Liver (tissue), 9 donors: ENCODE results near the gene PKN2. TPM values are rescaled to one million over a fixed set of nuclear protein-coding genes. Genes with fewer than 3 reads are reported as not detected.
"Not testable (repeated sequence)": the region's sequence is repeated elsewhere in the genome, so short reads cannot be mapped to it uniquely, and the experiment has no call there.

Experiments used
- DNase-seq: peaks from one replicate; pipeline ENCODE4 v3.0.0-alpha.2; 2017; ENCODE audit warnings: low spot score
- H3K27ac ChIP-seq, 2 donors: one replicate each; pipeline ENCODE4 v1.7.0; 2013; ENCODE audit warnings: inconsistent platforms in 2 of 2, low read length in 2 of 2, control low read depth in 1 of 2, low read depth in 1 of 2, mild to moderate bottlenecking in 1 of 2
- H3K27me3 ChIP-seq, 4 donors: one replicate each; pipeline versions ENCODE4 v1.6.1 to v1.7.0; 2013; ENCODE audit warnings: low read length in 3 of 4, inconsistent platforms in 1 of 4, mild to moderate bottlenecking in 1 of 4, moderate library complexity in 1 of 4; ENCODE audit not compliant: control insufficient read depth in 4 of 4, insufficient read depth in 4 of 4
- H3K36me3 ChIP-seq, 4 donors: one replicate each; pipeline versions ENCODE4 v1.6.1 to v1.7.0; 2013; ENCODE audit warnings: low read length in 3 of 4, mild to moderate bottlenecking in 3 of 4, low read depth in 1 of 4, moderate library complexity in 1 of 4; ENCODE audit not compliant: control insufficient read depth in 4 of 4, insufficient read depth in 3 of 4
- H3K4me1 ChIP-seq, 4 donors: one replicate each; pipeline versions ENCODE4 v1.6.1 to v1.7.0; 2013; ENCODE audit warnings: low read length in 3 of 4, mild to moderate bottlenecking in 3 of 4, moderate library complexity in 1 of 4; ENCODE audit not compliant: control insufficient read depth in 4 of 4, insufficient read depth in 4 of 4
- H3K4me3 ChIP-seq, 3 donors: one replicate each; pipeline versions ENCODE4 v1.6.1 to v1.7.0; 2013; ENCODE audit warnings: low read length in 3 of 3, control low read depth in 1 of 3, low read depth in 1 of 3, mild to moderate bottlenecking in 1 of 3
- H3K9ac ChIP-seq, 2 donors: one replicate each; pipeline ENCODE4 v1.7.0; 2013; ENCODE audit warnings: low read length in 2 of 2, mild to moderate bottlenecking in 2 of 2, moderate library complexity in 2 of 2, control low read depth in 1 of 2, low read depth in 1 of 2
- H3K9me3 ChIP-seq, 4 donors: one replicate each; pipeline versions ENCODE4 v1.6.1 to v1.7.0; 2013; ENCODE audit warnings: low read length in 3 of 4; ENCODE audit not compliant: control insufficient read depth in 4 of 4
- ATF3 ChIP-seq: IDR thresholded peaks from 2 replicates; pipeline ENCODE4 v1.6.1; 2016; ENCODE audit warnings: antibody characterized with exemption
- FOXA2 ChIP-seq: IDR thresholded peaks from 2 replicates; pipeline ENCODE4 v1.6.1; 2016; ENCODE audit warnings: antibody characterized with exemption
- HNF4A ChIP-seq, 2 donors: conservative IDR thresholded peaks; 2 replicates each; pipeline ENCODE4 v1.6.1; 2016; ENCODE audit warnings: antibody characterized with exemption in 2 of 2, mild to moderate bottlenecking in 2 of 2
- HNF4G ChIP-seq: IDR thresholded peaks from 2 replicates; pipeline ENCODE4 v1.6.1; 2016; ENCODE audit warnings: antibody characterized with exemption
- JUND ChIP-seq, 2 donors: IDR thresholded peaks; 2 replicates each; pipeline ENCODE4 v1.6.1; 2016; ENCODE audit warnings: antibody characterized with exemption in 2 of 2
- RAD21 ChIP-seq, 2 donors: IDR thresholded peaks; 2 replicates each; pipeline ENCODE4 v1.6.1; 2016; ENCODE audit warnings: antibody characterized with exemption in 2 of 2, mild to moderate bottlenecking in 2 of 2
- RXRA ChIP-seq, 2 donors: IDR thresholded peaks; 2 replicates each; pipeline ENCODE4 v1.6.1; 2017 to 2018; ENCODE audit warnings: antibody characterized with exemption in 2 of 2, mild to moderate bottlenecking in 1 of 2
- TAF1 ChIP-seq: conservative IDR thresholded peaks from 2 replicates; pipeline ENCODE4 v1.6.1; 2016; ENCODE audit warnings: antibody characterized with exemption, mild to moderate bottlenecking
- WGBS: extraction: QIAGEN DNeasy Blood & Tissue Kit; methylation state at CpG from one replicate; pipeline ENCODE4 v1.1.7; 2013; 5-methylcytosine and 5-hydroxymethylcytosine counted together
- polyA plus RNA-seq, 2 donors: library from polyadenylated mRNA; stranded (reverse) in 1 of 2; unstranded in 1 of 2; fragments of 200-250 nt in 1 of 2; fragments of >200 nt in 1 of 2; fragmentation: Nextera tagmentation in 1 of 2; extraction: Ambion mirVana in 1 of 2; gene quantifications; one replicate each; pipeline versions ENCODE4 v1.2.1 to v1.2.3, GENCODE V29; 2013 to 2015
- total RNA-seq, 2 donors: library from RNA; depleted of rRNA; stranded (reverse); fragments of >200 nt; gene quantifications; one replicate each; pipeline ENCODE4 v1.2.3, GENCODE V29; 2014
- TF ChIP-seq, protein P1 (sequence below): IDR thresholded peaks from 2 replicates; pipeline ENCODE4 v1.6.1; 2016; ENCODE audit warnings: antibody characterized with exemption, mild to moderate bottlenecking
- donor health status: healthy.
- donor health status: healthy.
- donor health status: healthy.
- donor health status: healthy.
- donor health status: healthy.

The PKN2 gene
- total and polyA plus RNA-seq, 4 donors, result 4.4 to 20.7 (median 13.3) TPM

GRCh38 chr1:88867743-88868521 lies 183.9 kb downstream of the PKN2 start (continued):
- TF ChIP-seq, protein P1, sequence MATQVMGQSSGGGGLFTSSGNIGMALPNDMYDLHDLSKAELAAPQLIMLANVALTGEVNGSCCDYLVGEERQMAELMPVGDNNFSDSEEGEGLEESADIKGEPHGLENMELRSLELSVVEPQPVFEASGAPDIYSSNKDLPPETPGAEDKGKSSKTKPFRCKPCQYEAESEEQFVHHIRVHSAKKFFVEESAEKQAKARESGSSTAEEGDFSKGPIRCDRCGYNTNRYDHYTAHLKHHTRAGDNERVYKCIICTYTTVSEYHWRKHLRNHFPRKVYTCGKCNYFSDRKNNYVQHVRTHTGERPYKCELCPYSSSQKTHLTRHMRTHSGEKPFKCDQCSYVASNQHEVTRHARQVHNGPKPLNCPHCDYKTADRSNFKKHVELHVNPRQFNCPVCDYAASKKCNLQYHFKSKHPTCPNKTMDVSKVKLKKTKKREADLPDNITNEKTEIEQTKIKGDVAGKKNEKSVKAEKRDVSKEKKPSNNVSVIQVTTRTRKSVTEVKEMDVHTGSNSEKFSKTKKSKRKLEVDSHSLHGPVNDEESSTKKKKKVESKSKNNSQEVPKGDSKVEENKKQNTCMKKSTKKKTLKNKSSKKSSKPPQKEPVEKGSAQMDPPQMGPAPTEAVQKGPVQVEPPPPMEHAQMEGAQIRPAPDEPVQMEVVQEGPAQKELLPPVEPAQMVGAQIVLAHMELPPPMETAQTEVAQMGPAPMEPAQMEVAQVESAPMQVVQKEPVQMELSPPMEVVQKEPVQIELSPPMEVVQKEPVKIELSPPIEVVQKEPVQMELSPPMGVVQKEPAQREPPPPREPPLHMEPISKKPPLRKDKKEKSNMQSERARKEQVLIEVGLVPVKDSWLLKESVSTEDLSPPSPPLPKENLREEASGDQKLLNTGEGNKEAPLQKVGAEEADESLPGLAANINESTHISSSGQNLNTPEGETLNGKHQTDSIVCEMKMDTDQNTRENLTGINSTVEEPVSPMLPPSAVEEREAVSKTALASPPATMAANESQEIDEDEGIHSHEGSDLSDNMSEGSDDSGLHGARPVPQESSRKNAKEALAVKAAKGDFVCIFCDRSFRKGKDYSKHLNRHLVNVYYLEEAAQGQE, result no peak

DNA sequence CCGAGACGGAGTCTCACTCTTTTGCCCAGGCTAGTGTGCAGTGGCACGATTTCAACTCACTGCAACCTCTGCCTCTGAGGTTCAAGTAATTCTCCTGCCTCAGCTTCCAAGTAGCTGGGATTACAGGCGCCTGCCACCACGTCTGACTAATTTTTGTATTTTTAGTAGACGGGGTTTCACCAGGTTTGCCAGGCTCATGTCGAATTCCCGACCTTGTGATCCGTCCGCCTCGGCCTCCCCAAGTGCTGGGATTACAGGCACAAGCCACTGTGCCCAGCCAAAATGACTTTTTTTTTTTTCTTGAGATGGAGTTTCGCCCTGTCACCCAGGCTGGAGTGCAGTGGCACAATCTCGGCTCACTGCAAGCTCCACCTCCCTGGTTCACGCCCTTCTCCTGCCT lies 185.6 kb downstream of the PKN2 start:
- 97% methylated on average over 14 of the region's 14 CpGs for WGBS
- not testable (repeated sequence) for DNase-seq, H3K36me3 ChIP-seq, H3K4me3 ChIP-seq, H3K9me3 ChIP-seq, H3K27me3 ChIP-seq, H3K27ac ChIP-seq, H3K9ac ChIP-seq
- peaks cover 0 to 10% (median 5%) of the 10 kb centered on the region in 4 donors for H3K4me1 ChIP-seq

GRCh38 chr1:88873737-88874349 lies 189.8 kb downstream of the PKN2 start:
- H3K9me3 ChIP-seq, result no peaks in the 10 kb centered on the region
- DNase-seq, result no peak
- H3K27me3 ChIP-seq, result no peaks in the 10 kb centered on the region
- peaks cover 2 to 34% (median 17%) of the 10 kb centered on the region in 4 donors for H3K4me1 ChIP-seq
- peaks cover 0 to 3% (median under 1%) of the 10 kb centered on the region in 4 donors for H3K36me3 ChIP-seq
- no peak overlapping the region for H3K4me3 ChIP-seq
- peak overlapping the region in 1 of 2 donors; percentile 45 for H3K27ac ChIP-seq
- TF ChIP-seq TAF1, result no peak
- peak in 1 of 2 donors; percentile 13 for TF ChIP-seq RAD21 (IDR thresholded peaks at IDR 0.05)
- TF ChIP-seq HNF4A (conservative IDR thresholded peaks at IDR 0.05), result peak in 1 of 2 donors; percentile 14
- H3K9ac ChIP-seq, result no peak overlapping the region
- 44% methylated on average over 5 of the region's 5 CpGs for WGBS

GRCh38 chr1:88875595-88875994 lies 191.5 kb downstream of the PKN2 start:
- TF ChIP-seq FOXA2 (no peak), JUND (IDR thresholded peaks at IDR 0.05) (no peak), HNF4A (conservative IDR thresholded peaks at IDR 0.05) (no peak), ATF3 (no peak), RXRA (IDR thresholded peaks at IDR 0.05) (no peak), HNF4G (no peak)
- Histone ChIP-seq H3K9ac (no peak overlapping the region), H3K36me3 (peaks cover 0 to 5% (median 2%) of the 10 kb centered on the region in 4 donors), H3K9me3 (no peaks in the 10 kb centered on the region), H3K27ac (no peak overlapping the region), H3K4me1 (peaks cover 2 to 34% (median 17%) of the 10 kb centered on the region in 4 donors), H3K4me3 (no peak overlapping the region), H3K27me3 (no peaks in the 10 kb centered on the region)
- 92% methylated on average over 4 of the region's 4 CpGs for WGBS
- DNase-seq, result no peak
